WTC11 (cell line): ENCODE data around the gene PRR18. TPM values are rescaled to one million over a fixed set of nuclear protein-coding genes. Genes with fewer than 3 reads are reported as not detected.

Source experiments
- ATAC-seq: fragments of 200-7000 bp; cut with Tn5 transposase; 2 replicates; pipeline ENCODE4 v1.10.0; 2021; ENCODE audit warnings: mild to moderate bottlenecking, moderate library complexity
- CTCF ChIA-PET: fragments of 300-600 bp; sonication (Branson Sonifier 250); formaldehyde crosslinking; loops from one replicate; lab custom pipeline; 2021; ENCODE audit warnings: antibody characterized with exemption; lab: Charles Lee
- POLR2A ChIA-PET: fragments of 350-600 bp; sonication (Branson Sonifier 250); formaldehyde crosslinking; loops from one replicate; lab custom pipeline; 2021; ENCODE audit warnings: antibody characterized with exemption; lab: Charles Lee
- DNase-seq: peaks from one replicate; pipeline ENCODE4 v3.0.0; 2021; ENCODE audit warnings: low spot score
- H3K27ac Mint-ChIP-seq: 2 replicates; pipeline ENCODE4 v1.8.0; 2021; ENCODE audit warnings: mixed read lengths
- H3K27me3 Mint-ChIP-seq: 2 replicates; pipeline ENCODE4 v1.8.0; 2021; ENCODE audit warnings: low read depth, mild to moderate bottlenecking, moderate library complexity, mixed read lengths
- H3K36me3 Mint-ChIP-seq: 2 replicates; pipeline ENCODE4 v1.8.0; 2021; ENCODE audit warnings: mixed read lengths
- H3K4me1 Mint-ChIP-seq: 2 replicates; pipeline ENCODE4 v1.8.0; 2022; ENCODE audit warnings: mixed read lengths
- H3K4me3 Mint-ChIP-seq: 2 replicates; pipeline ENCODE4 v1.8.0; 2021; ENCODE audit warnings: mild to moderate bottlenecking, moderate library complexity, mixed read lengths
- H3K9me3 Mint-ChIP-seq: 2 replicates; pipeline ENCODE4 v1.8.0; 2021; ENCODE audit warnings: mixed read lengths
- ATF3 ChIP-seq: sonication (generic); formaldehyde crosslinking; conservative IDR thresholded peaks from 2 replicates; pipeline ENCODE4 v1.8.1; 2022; ENCODE audit warnings: mild to moderate bottlenecking, missing genetic modification reagents
- ELF4 ChIP-seq: sonication (generic); formaldehyde crosslinking; IDR thresholded peaks from 2 replicates; pipeline ENCODE4 v1.8.1; 2022; ENCODE audit warnings: low read depth, mild to moderate bottlenecking, moderate library complexity, missing genetic modification reagents
- GABPB1 ChIP-seq: sonication (generic); formaldehyde crosslinking; IDR thresholded peaks from 2 replicates; pipeline ENCODE4 v1.8.1; 2023; ENCODE audit warnings: mild to moderate bottlenecking, missing genetic modification reagents
- GRHL2 ChIP-seq: fragments of 250-450 bp; sonication (Bioruptor Pico); IDR thresholded peaks from 2 replicates; pipeline ENCODE4 v1.8.0; 2022; ENCODE audit warnings: mild to moderate bottlenecking, moderate library complexity; ENCODE audit not compliant: insufficient replicate concordance, severe bottlenecking
- NR3C1 ChIP-seq: sonication (generic); formaldehyde crosslinking; conservative IDR thresholded peaks from 2 replicates; pipeline ENCODE4 v1.8.1; 2023; ENCODE audit warnings: low read depth, mild to moderate bottlenecking, missing genetic modification reagents
- OVOL2 ChIP-seq: fragments of 250-450 bp; sonication (Bioruptor Pico); IDR thresholded peaks from 2 replicates; pipeline ENCODE4 v1.9.0; 2021; ENCODE audit warnings: mild to moderate bottlenecking, borderline replicate concordance
- PREB ChIP-seq: sonication (generic); formaldehyde crosslinking; IDR thresholded peaks from 2 replicates; pipeline ENCODE4 v1.8.1; 2022; ENCODE audit warnings: mild to moderate bottlenecking, missing genetic modification reagents, moderate library complexity, borderline replicate concordance
- SMAD3 ChIP-seq: sonication (generic); formaldehyde crosslinking; IDR thresholded peaks from 2 replicates; pipeline ENCODE4 v1.8.0; 2022; ENCODE audit warnings: missing genetic modification reagents, mild to moderate bottlenecking, borderline replicate concordance
- STAT6 ChIP-seq: sonication (generic); formaldehyde crosslinking; conservative IDR thresholded peaks from 2 replicates; pipeline ENCODE4 v1.8.1; 2023; ENCODE audit warnings: mild to moderate bottlenecking, low read depth, missing genetic modification reagents, moderate library complexity
- ZNF121 ChIP-seq: sonication (generic); formaldehyde crosslinking; IDR thresholded peaks from 2 replicates; pipeline ENCODE4 v1.8.0; 2023; ENCODE audit warnings: missing genetic modification reagents
- ZNF232 ChIP-seq: sonication (generic); formaldehyde crosslinking; IDR thresholded peaks from 2 replicates; pipeline ENCODE4 v1.8.0; 2022; ENCODE audit warnings: mild to moderate bottlenecking, missing genetic modification reagents
- ZNF263 ChIP-seq: sonication (generic); formaldehyde crosslinking; IDR thresholded peaks from 2 replicates; pipeline ENCODE4 v1.8.1; 2022; ENCODE audit warnings: low read depth, mild to moderate bottlenecking, moderate library complexity, missing genetic modification reagents
- ZNF425 ChIP-seq: fragments of 250-450 bp; sonication (Bioruptor Pico); conservative IDR thresholded peaks from 2 replicates; pipeline ENCODE4 v1.9.0; 2021; ENCODE audit warnings: mild to moderate bottlenecking
- total RNA-seq: library from RNA; stranded (reverse); gene quantifications from 3 replicates; pipeline ENCODE4 v1.2.3, GENCODE V29; 2021

The PRR18 gene
- total RNA-seq, 1 experiment from 2014 or later, result 0.52 TPM

GRCh38 chr6:166301611-166302529 lies 6.3 kb downstream of the PRR18 start:
- DNase-seq (no peak), ATAC-seq (no peak)
- Mint-ChIP-seq H3K36me3 (peaks cover 4% of the 10 kb centered on the region), H3K4me1 (no peaks in the 10 kb centered on the region), H3K4me3 (no peak overlapping the region), H3K27ac (no peak overlapping the region), H3K27me3 (peaks cover 31% of the 10 kb centered on the region), H3K9me3 (peaks cover 8% of the 10 kb centered on the region)
- ChIA-PET POLR2A (no interaction called here), CTCF (interaction anchor here (2.7 kb wide), 1 partner anchor 12 kb away, joined by 9 read pairs; no protein-coding TSS in a partner anchor)
- TF ChIP-seq ZNF263 (CRISPR knock-in tag) (no peak), STAT6 (no peak), GRHL2 (CRISPR knock-in tag) (no peak), OVOL2 (no peak), ZNF425 (CRISPR knock-in tag) (no peak), ZNF232 (no peak)

DNA sequence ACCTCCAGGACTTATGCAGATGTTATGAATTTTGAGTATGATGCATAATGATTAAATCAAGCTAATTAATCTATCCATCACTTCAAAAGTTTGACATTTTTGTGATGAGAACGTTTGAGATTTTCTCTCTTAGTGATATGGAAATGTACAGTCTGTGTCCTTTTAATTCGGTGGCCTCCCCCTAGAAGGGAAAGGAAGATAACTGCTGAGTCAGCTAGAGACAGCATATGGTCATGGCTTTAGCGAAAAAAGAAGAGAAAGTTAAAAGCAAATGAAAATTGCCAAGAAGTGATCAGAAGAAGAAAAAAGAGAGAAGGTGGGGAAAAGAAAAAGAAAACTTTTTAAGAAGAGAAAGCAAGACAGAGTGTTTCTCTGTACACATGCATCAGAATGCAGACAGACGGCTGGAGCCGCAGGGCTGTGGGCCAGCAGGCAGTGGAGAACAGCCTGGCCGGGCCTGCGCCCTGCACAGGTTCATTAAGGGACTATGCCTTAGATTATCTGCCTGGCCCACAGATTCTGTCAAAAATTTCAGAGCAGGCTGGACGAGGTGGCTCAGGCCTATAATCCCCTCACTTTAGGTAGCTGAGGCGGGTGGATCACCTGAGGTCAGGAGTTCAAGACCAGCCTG lies 7.7 kb downstream of the PRR18 start:
- CTCF ChIA-PET, result interaction anchor here (2.7 kb wide), 1 partner anchor 13 kb away, joined by 9 read pairs; no protein-coding TSS in a partner anchor
- H3K27ac Mint-ChIP-seq, result no peak overlapping the region
- ATAC-seq (no peak), DNase-seq (no peak)
- POLR2A ChIA-PET, result no interaction called here
- peaks cover 20% of the 10 kb centered on the region for H3K9me3 Mint-ChIP-seq
- peaks cover 17% of the 10 kb centered on the region for H3K27me3 Mint-ChIP-seq
- TF ChIP-seq OVOL2, result no peak
- no peak for TF ChIP-seq SMAD3 (CRISPR knock-in tag)
- TF ChIP-seq ELF4 (CRISPR knock-in tag), result no peak
- TF ChIP-seq NR3C1, result no peak
- no peak for TF ChIP-seq GABPB1 (CRISPR knock-in tag)
- TF ChIP-seq ZNF121 (CRISPR knock-in tag), result no peak
- TF ChIP-seq ATF3 (CRISPR knock-in tag), result no peak
- no peak for TF ChIP-seq PREB (CRISPR knock-in tag)
- no peak for TF ChIP-seq ZNF425 (CRISPR knock-in tag)
- TF ChIP-seq, all 79 proteins: peak for 0
- Mint-ChIP-seq H3K36me3 (peaks cover 6% of the 10 kb centered on the region), H3K4me1 (no peaks in the 10 kb centered on the region), H3K4me3 (no peak overlapping the region)
